Activated CD4-positive, alpha-beta T cell treated with anti-CD3 and anti-CD28 coated beads for 24 hours (primary cell): ENCODE results near the gene RBM12.

Experiments
- DNase-seq, 2 donors: peaks; one replicate each; pipeline ENCODE4 v3.0.0-alpha.2; 2020; ENCODE audit warnings: low read depth in 2 of 2

The RBM12 gene

DNA sequence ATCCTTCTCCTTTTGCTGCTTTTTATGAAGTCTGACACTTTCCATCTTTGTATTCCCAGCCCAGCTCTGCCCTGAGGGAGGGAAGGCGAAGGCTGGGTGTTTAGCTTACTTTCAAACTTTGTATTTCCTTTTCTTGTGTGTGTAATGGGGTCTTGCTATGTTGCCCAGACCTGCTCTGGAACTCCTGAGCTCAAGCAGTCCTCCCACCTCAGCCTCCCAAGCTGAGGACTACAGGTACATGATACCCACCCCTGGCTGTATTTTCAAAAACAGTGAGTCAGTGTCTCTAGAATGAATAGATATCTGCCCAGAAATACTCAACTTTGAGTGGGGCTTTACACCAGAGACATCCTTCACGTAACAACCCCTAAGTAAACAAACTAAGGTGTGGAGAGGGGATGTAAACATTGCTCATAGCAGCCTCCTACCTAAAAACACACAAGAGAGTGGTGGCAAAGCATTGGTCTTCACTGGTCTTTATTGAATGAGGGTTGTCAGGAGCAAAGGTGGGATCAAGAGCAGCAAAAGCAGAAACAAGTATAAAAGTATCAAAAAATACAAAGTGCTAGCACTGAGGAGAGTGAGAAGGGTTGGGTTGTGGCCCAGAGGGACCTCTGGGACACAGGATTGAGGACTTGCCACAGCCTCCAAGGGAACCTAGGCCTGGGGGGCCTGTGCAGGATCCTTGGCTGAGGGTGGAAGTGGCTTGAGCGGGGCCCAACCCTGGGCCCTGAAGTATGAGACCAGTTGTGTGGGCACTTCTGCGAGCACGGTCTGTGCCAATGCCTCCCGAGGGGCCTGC, 38.9 kb downstream of the RBM12 start:
- no peak for DNase-seq

DNA sequence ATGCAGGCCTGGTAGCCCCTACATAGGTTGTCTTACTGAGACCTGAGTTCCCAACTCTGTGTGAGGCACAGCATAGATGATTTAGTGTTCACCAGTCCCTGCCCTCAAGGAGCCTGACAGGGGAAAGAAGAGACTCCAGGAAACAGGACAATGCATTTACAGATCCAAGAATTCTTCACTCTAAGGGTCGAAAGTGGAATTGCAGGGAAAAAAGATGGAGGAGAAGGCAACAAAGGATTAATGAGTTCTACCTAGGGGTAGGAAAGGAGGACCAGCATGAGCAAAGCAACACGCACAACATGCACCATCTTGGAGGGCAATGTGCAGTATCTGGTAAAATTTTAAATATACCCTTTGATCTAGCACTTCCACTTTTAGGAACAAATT, 43.1 kb downstream of the RBM12 start:
- no peak for DNase-seq

DNA sequence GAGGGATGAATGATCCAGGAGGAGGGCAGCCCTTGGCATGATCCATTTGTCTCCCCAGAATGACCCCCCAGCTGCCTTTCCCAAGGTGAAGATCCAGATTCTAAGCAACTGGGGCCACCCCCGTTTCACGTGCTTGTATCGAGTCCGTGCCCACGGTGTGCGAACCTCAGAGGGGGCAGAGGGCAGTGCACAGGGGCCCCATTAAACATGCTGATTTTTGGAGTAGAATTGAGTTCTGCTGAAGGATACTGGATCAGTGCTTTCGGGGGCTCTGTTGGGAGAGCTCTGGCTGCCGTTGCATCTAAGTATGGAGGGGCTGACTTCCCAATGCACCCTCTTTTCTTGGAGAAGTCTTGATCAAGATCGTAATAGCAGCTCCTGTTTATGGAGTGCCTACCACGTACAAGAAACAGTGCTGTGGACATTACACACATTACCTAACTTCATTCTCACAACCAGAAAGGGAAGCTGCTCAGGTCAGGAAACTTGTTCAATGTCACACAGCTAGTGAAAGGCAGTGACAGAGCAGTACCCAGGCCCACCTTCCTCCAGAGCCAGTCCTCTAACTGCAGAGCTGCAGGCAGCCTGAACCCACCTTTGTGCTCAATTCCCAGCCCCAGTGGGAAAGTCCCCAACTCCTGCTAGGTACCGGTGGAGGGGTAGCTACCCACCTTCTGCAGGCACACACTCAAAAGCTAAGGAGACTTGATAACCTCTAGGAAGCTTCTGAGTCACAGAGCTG, 43.7 kb downstream of the RBM12 start:
- no peak for DNase-seq

DNA sequence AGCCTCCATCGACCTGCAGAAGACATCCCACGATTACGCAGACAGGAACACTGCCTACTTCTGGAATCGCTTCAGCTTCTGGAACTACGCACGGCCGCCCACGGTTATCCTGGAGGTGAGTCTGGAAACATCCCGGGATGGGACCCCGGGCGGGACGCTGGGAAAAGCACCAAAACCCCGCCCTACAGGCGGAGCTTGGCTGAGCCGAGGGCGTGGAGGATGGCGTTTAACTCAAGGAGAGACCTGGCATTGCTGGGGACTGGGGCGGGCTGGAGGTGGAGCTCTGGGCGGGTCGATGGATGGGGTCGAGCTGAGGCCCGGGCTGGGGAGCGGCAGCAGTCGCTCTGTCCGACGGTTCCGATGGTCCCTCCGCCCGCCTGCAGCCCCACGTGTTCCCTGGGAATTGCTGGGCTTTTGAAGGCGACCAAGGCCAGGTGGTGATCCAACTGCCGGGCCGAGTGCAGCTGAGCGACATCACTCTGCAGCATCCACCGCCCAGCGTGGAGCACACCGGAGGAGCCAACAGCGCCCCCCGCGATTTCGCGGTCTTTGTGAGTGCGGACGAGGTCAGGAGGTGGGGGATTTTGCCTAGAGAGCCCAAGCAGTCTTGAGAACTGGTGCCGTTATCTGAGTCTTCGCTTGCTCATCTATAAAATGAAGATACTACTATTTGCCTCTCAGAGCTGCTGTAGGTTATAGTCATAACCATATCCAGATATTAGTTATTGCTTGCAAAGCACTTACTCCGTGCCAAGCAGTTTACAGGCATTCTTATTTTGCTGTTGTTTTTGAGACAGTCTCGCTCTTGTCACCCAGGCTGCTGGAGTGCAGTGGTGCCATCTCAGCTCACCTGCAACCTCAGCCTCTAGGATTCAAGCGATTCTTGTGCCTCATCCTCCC, 45.3 kb downstream of the RBM12 start:
- peak; percentile 67 to 69 for DNase-seq

DNA sequence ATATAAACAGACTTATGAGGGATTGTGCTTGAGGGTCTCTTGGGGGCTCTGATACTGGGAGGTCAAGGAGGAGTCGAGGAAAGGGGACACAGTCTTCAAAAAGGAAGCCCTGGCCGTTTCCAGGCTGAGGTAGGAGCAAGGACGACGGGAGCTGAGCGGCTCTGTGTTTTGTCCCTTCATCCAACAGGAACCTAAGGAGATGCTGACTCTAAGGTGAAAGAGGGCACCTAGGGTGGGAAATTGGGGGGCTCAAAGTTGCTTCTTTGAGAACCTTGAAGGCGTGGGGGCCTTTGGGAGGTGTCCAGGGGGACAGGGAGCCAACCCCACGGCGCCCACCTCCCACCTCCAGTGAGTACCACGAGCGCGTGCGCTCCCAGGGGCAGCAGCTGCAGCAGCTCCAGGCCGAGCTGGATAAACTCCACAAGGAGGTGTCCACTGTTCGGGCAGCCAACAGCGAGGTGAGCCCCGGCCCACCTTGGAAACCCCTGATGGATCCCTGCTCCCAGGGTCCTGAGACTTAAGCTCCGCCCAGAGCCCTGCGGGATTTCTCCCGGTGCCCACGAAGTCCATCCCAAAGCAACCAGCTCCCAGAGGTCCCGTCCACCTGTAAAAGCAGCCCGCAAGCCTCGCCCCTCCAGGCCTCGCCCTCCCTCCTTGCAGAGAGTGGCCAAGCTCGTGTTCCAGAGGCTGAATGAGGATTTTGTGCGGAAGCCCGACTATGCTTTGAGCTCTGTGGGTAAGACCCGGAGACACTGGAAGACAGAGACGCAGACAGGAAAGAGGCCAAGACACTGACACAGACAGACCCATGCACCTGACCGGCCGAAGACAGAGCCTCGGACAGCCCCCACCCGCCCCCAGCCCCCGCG, 46.2 kb downstream of the RBM12 start:
- no peak for DNase-seq

DNA sequence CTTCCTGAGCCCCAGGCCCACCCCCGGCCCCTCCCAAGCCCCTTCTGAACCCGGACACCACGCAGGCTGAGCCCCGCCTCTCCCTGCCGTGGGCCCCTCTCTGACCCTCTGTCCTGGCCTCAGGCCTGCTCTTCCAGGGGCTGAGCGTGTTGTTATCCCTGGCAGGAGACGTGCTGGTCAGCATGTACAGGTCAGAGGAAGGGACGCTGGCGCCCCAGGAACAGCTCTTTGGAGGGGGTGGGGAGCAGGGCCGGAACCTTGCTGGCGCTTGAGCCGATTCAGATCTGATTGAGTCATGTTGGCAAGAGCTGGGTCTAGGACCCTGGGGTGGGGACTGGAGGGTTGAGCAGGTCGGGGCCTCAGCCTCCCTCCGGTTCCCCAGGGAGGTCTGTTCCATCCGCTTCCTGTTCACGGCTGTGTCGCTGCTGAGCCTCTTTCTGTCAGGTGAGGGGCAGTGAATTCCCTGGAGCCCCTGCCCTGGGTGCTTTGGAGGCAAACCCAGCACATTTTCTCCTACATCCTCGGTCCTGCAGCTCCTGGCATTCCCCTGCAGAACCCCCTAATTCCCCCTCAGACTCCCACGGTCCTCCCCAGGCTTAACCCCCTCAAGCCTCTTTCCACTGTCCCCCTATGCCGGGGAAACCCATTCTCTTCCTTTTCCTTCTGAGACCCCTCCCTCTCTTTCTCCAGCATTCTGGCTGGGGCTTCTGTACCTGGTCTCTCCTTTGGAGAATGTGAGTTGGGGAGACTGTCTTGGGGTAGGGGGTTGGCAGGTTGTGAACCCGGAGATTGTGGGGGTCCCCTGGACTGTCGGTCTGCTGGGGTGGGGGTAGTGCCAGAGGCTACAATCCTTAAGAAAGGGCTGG, 47.1 kb downstream of the RBM12 start:
- DNase-seq: no peak

DNA sequence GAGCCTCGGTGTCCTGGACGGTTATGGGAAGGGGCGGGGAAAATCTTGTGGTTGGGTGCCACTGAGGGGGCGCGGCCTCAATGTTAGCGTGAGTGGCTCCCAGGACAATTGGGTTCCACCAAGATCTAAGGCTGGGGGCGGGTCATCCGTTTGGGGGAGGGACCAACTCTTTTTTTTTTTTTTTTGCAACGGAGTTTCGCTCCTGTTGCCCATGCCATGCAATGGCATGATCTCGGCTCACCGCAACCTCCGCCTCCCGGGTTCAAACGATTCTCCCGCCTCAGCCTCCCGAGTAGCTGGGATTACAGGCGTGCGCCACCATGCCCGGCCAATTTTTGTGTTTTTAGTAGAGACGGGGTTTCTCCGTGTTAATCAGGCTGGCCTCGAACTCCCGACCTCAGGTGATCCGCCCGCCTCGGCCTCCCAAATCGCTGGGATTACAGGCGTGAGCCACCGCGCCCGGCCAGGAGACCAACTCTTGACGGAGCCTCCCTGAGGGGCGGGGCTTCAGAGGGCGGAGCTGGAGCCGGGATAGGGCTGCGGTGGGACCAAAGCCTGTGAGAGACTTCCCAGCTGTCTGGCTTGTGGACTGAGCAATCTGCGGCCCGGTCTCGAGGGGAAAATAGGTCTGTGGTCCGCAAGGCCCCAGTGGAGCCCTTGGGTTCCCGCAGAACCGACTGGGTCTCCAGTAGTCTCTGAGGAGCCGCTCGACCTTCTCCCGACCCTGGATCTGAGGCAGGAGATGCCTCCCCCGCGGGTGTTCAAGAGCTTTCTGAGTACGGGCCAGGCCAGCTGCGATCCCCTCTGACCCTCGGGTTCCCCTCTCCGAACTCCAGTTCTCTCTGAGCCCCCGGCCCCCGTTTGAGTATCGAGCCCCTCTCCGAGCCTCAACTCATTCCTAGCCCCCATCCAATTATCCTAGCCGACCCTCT, 48.0 kb downstream of the RBM12 start:
- DNase-seq: peak in 1 of 2 donors; percentile 53

DNA sequence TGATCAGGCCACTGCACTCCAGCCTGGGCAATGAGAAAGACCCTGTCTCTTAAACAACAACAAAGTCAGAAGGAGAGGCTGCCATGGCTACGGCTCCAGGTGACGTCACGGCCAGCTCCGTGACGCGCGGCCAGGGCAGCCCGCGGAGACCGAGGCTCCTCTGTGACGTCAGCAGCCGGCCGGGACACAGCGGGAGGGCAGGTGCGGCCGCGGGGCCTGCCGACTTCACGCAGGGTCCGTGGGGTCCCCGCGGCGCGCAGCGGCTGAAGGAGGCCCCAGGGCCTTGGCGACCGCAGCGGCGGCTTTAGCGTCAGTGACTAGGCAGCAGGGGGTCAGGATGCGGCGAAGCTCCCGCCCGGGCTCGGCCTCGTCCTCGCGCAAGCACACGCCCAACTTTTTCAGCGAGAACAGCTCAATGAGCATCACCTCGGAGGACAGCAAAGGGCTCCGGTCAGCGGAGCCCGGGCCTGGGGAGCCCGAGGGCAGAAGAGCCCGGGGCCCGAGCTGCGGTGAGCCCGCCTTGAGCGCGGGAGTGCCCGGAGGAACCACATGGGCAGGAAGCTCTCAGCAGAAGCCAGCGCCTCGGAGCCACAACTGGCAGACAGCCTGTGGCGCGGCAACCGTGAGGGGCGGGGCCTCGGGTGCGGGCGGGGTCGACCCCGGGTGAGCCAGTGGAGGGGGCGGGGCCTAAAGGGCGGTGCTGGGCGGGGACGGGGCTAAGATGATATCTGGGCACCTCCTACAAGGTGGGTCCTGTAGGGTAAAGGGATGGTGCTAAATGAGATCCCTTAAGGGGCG, 48.8 kb downstream of the RBM12 start, which contains the start of gene SPAG4:
TSS of gene SPAG4 (plus strand) at position 163 of the 798 bp plus-strand sequence. CDS start at position 338, 175 bp downstream.
- DNase-seq: peak; percentile 100

DNA sequence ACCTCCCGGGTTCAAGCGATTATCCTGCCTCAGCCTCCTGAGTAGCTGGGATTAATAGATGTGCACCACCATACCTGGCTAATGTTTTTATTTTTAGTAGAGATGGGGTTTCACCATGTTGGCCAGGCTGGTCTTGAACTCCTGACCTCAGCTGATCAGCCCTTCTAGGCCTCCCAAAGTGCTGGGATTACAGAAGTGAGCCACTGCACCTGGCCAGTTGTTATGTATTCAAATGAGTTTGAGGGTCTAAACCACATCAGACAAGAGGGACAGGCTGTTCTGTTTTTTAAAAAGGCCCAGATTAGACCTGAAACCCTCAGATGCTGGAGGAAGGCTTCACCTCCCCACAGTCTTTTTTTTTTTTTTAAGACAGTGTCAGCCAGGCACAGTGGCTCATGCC, 53.2 kb downstream of the RBM12 start:
- DNase-seq: no peak

DNA sequence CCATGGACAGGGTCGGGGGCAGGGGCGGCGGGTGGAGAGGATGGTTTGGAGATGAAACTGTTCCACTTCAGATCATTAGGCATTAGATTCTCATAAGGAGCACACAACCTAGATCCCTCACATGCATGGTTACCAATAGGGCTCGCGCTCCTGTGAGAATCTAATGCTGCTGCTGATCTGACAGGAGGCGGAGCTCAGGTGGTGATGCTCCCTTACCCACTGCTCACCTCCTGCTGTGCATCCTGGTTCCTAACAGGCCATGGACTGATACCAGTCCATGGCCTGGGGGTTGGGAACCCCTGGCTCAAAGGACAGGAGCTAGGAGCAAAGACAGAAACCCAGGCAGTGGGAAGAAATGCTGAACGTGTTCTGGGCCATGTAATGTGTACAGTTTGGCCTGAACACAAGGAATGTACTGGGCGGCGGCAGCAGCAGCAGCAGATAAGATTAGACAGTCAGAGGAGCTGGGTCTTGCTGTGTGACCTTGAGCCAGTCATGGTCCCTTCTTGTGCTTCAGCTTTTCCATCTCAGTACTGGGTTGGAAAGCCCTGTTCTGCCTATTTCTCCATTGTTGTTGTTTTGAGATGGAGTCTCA, 53.8 kb downstream of the RBM12 start:
- DNase-seq: no peak

DNA sequence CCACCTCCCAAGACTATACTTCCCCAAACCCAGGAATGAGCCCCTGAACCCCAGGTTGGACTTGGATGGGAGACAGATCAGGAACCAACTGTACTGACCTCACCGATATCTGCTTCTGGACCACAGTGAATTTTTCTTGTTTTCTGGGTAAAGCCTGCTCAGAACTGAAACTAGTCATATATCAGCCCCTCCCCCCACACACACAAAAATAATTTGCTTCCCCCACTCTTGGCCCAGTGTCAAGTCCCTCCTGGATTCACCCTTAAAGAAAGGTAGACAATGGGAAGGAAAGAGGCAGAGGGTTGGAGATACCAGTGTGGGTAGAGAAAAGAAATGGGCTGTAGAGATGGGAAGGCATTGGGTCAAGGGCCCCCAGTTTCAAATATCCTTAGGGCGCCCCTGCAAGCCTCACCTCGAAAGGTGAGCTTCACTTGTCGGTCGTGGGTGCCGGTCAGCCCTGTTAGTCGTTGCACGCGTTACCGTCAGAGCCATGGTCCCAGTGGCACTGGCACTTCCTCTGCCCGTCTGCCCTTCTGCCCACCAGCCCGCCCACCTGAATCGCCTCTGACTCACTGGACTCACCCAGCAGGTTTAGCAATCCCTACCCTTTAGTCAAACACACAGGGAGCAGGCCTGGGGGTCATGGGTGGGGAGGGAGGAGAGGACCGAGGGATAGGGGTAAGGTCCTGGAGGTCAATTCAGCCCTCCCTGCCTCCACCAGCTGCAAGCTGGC, 57.5 kb downstream of the RBM12 start:
- DNase-seq: no peak

DNA sequence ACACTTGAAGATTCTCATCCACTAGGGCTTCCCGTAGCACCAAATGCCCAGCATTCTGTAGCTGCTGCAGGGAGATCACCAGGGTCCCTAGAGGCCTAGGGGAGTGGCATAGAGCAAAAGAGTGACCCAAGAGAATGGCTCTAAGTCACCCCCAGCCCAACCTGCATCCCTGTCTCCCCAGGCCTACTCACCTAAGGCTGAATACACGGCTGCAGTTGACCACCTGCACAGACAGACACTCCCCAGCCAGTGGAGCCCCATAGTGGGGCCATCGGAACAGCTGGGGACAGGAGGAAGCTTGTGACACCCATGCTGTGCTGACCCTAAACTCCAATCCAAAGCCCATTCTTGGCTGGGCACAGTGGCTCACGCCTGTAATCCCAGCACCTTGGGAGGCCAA, 58.6 kb downstream of the RBM12 start:
- DNase-seq: no peak

DNA sequence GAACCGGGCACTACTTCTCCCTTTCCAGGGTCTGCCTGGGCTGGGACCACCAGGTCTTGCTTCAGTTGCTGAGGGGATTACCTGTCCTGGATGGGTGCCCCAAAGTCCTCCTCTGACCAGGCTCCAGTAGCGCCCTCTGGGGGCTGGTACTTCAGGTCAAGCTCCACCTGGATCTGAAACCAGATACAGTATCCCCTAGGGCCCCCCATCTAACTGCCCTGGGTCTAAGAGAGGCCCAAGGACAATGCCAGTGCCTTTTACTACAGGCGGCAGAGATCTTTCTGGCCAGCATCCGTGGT, 60.3 kb downstream of the RBM12 start:
- no peak for DNase-seq

DNA sequence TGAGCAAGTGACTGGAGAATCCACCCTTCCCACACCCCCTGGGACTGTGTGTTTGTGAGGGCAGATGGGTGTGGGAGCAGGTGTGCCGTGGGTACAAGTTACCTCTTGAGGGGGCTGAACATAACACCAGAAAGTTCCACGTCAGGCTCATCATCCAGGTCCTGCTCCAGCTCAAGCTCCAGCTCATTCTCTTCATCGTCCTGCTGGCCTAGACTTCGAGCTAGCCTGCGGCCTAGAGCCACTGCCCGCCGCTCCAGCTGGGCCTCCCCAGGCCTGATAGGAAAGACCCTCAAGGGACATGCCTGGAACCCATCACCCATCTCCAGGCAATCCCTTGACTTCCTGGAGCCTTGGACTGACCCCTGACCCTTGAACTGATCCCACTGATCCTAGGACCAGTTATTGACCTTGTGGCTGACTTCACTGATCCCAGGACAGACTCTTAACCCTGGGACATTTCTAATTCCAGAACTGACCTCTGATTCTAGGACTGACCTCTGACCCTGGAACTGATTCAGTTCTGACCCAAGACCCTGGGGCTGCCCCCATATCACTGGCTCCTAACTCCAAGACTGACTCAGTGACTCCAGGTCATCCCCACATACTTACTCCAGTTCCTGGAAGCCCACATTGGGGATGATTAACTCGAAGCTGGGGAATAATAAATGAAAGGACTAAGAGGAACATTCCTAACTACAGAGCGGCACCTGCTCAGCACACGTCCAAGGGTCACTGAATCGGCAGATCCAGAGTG, 60.8 kb downstream of the RBM12 start:
- DNase-seq: no peak

DNA sequence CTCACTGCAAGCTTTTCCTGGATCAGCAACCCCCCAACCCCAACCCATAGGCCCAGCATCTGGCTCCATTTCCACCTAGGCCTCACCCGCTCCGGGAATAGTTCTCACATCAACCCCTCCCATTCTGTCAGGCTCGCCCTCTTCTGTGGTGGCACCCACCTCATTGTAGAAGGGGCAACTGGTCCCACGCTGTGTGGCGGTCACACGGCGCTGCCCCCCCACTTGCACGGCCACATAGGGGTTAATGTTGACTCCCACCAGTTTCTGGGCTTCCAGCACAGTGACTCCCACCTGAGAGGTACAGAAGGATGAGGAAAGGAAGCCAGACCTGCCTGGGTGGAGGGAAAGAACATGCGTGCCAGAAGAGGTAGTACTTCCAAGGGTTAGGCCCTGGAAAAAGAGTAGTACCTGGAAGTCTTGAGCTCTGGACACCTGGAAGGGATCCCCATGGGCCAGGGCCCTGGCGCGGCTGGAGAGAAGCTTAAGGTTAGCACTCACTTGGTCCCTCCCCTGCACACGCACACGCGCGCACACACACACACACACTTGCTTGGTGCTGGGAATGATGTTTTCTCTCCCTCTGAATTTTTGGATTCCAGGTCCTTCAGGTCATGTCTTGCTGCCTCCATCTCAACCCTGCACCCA, 61.7 kb downstream of the RBM12 start:
- DNase-seq: no peak

DNA sequence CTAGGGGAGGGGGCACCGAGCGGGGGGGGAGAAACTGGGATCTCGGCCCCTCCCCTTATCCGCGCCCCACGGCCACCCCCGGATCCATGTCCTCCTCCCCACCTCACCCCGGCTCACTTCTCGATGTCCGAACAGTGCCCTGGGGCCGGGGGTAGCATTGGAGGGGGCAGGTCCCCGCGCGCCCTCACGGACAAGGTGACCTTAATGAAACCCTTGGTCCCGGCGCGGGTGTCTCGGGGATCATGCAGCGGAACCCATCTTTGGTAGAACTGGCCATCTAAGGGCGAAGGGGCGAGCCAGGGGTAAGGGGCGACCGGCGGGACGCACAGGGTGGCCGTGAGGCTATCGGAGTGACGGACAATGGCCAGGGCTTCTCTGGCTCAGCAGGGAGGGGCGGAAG, 62.7 kb downstream of the RBM12 start:
- no peak for DNase-seq
